Upper lobe of left lung (tissue), 4 donors: ENCODE data around the gene AFAP1.

Experiments used
- EP300 ChIP-seq, 4 donors: sonication (generic); formaldehyde crosslinking; IDR thresholded peaks; one replicate each; pipeline ENCODE4 v1.5.1; 2017; ENCODE audit warnings: antibody characterized with exemption in 4 of 4, control low read depth in 2 of 4
- POLR2A ChIP-seq, 4 donors: fragments of 450-650 bp; IDR thresholded peaks; one replicate each; pipeline ENCODE4 v1.5.1; 2016 to 2017; ENCODE audit warnings: antibody characterized with exemption in 4 of 4, mild to moderate bottlenecking in 2 of 4
- POLR2AphosphoS5 ChIP-seq, 2 donors: sonication (generic); formaldehyde crosslinking; IDR thresholded peaks; one replicate each; pipeline ENCODE4 v1.5.1; 2017; ENCODE audit warnings: antibody characterized with exemption in 2 of 2
- TF ChIP-seq, protein P1 (sequence below), 6 experiments: fragments of 450-650 bp in 4 of 6; fragments of 200-600 bp in 2 of 6; sonication (generic) in 2 of 6; IDR thresholded peaks; one replicate each; pipeline ENCODE4 v1.5.1; 2016 to 2019; ENCODE audit warnings: antibody characterized with exemption in 6 of 6

DNA sequence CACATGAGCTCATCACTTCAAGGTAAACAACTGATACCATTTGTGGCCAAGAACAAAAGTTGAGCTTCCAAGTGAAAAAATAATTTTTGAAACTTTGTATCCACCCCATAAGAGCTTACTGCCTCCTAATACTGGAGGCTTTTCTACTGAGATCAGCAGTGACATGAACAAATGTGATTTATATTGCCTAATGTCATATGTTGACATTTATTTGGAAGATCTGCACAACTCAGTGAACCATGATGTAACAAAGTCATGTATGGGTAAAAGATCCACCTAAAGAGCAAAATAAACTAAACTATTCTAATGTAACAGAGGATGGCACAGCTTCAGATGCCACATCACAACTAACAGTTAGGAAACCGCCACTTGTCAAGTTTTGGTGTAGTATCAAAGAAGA, 65.8 kb downstream of the AFAP1 start:
- TF ChIP-seq, protein P1, sequence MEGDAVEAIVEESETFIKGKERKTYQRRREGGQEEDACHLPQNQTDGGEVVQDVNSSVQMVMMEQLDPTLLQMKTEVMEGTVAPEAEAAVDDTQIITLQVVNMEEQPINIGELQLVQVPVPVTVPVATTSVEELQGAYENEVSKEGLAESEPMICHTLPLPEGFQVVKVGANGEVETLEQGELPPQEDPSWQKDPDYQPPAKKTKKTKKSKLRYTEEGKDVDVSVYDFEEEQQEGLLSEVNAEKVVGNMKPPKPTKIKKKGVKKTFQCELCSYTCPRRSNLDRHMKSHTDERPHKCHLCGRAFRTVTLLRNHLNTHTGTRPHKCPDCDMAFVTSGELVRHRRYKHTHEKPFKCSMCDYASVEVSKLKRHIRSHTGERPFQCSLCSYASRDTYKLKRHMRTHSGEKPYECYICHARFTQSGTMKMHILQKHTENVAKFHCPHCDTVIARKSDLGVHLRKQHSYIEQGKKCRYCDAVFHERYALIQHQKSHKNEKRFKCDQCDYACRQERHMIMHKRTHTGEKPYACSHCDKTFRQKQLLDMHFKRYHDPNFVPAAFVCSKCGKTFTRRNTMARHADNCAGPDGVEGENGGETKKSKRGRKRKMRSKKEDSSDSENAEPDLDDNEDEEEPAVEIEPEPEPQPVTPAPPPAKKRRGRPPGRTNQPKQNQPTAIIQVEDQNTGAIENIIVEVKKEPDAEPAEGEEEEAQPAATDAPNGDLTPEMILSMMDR (IDR thresholded peaks at IDR 0.05): no peak
- TF ChIP-seq POLR2AphosphoS5 (IDR thresholded peaks at IDR 0.05): no peak
- no peak for TF ChIP-seq EP300 (IDR thresholded peaks at IDR 0.05)
- TF ChIP-seq POLR2A (IDR thresholded peaks at IDR 0.05): no peak
